Stimulated activated CD8-positive, alpha-beta memory T cell treated with anti-CD3 and anti-CD28 coated beads, Interleukin-2, amount 100 ng/mL, for 48 hours (primary cell): ENCODE measurements around the gene LGALS7.
"Not testable (repeated sequence)": the region's sequence is repeated elsewhere in the genome, so short reads cannot be mapped to it uniquely, and the experiment has no call there.

Experiments
- DNase-seq, 2 donors: peaks; one replicate each; pipeline ENCODE4 v3.0.0-alpha.2; 2020; ENCODE audit warnings: low read depth in 2 of 2

The LGALS7 gene

DNA sequence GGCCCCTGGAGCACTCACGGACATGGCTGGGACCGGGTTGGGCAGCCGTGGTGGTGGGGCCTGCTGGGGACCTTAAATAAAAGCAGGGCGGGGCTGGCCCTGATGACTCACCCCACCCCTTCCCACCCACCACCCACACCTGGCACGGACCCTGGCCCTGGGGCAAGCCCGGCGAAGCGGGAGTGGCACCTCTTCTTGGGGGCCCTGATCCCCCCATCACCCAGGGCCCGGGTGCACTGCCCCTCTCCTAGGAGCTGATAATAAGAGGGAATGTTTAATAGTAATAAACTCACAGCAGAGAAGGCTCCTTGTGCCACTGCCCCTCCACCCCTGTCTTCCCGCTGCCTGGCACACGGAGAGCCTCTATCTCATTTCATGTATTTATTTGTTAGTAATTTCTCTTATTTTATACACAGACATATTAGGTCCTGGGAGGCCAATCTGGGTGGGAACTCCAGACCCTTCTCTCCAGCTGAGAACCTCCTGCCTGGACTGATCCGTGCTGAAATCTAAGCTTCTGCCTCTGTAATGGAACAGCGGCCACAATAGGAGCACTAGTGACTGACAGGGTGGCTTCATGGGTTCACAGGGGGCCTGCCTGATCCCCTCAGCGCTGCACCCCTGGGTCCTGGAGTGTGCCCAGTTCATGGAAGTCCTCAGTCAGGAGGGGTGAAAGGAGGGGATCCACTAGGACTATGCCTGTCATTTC, at the start of gene LGALS7:
TSS of gene LGALS7 (minus strand) at position 49 of the 709 bp plus-strand sequence. CDS start at position 24, 25 bp downstream.
- no peak for DNase-seq

DNA sequence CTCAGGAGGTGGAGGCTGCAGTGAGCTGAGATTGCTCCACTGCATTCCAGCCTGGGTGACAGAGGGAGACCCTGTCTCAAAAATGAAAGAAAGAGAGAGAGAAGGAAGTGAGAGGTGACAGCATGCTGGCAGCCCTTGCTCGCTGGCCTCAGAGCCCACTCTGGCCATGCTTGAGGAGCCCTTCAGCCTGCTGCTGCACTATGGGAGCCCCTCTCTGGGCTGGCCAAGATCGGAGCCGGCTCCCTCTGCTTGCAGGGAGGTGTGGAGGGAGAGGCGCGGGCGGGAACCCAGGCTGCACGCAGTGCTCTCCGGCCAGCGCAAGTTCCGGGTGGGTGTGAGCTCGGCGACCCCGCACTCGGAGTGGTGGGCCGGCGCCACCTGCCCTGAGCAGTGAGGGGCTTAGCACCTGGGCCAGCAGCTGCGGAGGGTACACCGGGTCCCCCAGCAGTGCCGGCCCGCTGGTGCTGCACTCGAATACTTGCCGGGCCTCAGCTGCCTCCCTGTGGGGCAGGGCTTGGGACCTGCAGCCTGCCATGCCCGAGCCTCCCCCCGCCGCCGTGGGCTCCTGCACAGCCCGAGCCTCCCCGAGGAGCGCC, 48.0 kb upstream of the LGALS7 start:
- not testable (repeated sequence) for DNase-seq

DNA sequence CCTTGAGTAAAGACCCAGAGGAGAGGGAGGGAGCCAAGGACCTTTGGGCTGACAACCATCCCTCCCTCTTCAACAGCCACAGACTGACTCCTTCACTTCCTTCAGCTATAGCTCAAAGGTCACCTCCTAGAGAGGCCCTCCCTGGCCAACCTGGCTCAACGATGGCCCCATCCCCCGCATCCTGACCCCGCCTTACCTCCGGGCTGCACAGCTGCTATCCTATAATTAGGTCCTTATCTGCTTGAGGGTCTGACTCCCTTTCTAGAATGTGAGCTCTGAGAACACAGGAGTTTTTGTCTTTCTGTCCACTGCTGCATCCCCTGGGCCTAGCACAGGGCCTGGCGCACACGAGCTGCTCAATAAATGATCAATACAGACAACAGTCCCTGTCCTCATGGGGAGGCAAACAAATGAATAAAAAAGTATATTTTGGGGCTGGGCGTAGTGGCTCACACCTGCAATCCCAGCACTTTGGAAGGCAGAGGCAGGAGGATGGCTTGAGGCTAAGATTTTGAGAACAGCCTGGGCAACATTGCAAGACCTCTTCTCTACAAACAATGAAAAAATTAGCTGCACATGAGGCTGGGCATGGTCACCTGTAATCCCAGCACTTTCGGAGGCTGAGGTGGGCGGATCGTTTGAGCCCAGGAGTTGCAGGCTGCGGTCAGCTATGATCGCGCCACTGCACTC, 46.1 kb upstream of the LGALS7 start:
- DNase-seq, result no peak

DNA sequence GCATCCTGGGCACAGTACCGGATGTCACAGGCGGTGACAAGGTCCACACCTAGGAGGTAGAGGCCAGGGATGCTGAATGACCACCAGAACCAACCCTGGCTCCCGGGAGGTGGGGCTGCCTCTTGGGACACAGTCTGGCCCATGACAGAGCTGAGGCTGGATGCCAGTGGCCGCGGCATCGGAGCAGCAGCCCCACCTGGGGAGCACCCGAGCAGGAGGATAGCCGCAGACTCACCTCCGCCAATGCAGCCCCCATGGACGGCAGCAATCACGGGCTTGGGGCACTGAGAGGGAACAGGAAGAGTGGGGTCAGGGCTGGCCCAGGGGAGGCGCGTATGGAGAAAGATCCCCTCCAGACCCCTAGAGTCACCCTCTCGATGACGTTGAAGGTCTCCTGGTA, 43.8 kb upstream of the LGALS7 start:
- DNase-seq, result no peak

GRCh38 chr19:38816131-38816750, 42.9 kb upstream of the LGALS7 start:
- DNase-seq, result no peak

- DNase-seq, result no peak
Observed at GRCh38 chr19:38815059-38816001, 42.0 kb upstream of the LGALS7 start.

- DNase-seq, result not testable (repeated sequence)
Observed at GRCh38 chr19:38813932-38814331, 40.6 kb upstream of the LGALS7 start.

DNA sequence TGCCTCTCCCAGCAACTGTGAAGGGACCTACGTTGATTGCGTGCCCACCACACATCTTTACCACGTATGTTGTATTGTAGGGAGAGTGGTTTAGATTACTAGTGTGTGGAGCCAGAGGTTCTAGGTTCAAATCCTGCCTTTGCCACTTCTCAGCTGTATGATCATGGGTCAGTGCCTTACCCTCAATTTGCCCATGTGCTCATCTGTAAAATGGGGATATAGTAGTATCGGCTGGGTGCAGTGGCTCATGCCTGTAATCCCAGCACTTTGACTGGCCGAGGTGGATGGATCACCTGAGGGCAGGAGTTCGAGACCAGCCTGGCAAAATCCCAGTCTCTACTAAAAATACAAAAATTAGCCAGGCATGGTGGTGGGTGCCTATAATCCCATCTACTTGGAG, 40.0 kb upstream of the LGALS7 start:
- no peak for DNase-seq

- no peak for DNase-seq
Observed at GRCh38 chr19:38812841-38813320, 39.6 kb upstream of the LGALS7 start, which contains the start of gene LGALS4. TSS of gene LGALS4 (minus strand) at chr19:38812945. CDS start at chr19:38812886, 59 bp downstream.

- no peak for DNase-seq
Observed at GRCh38 chr19:38812009-38812840, 38.9 kb upstream of the LGALS7 start.

DNA sequence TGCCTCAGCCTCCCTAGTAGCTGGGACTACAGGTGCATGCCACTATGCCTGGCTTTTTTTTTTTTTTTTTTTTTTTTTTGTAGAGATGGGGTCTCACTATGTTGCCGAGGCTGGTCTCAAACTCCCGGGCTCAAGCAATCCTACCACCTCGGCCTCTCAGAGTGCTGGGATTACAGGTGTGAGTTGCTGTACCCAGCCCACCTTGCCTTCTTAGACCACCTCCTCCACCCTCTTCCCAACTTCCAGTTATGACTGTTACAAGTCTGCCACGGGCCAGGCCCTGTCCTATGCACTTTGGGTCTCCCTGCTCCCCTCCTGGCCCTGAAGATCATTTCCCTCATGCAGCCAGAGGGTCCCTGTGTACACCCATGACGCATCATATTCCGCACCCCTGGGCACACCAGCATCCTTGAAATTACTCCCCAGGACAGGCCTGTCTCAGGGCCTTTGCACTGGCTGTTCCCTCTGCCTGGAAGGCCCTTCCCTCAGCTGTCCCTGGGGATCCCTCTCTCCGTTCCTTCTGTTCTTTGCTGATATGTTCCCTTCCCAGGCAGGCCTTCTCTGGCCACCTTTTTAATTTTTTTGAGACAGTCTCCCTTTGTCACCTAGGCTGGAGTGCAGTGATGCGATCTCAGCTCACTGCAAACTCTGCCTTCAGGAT, 36.4 kb upstream of the LGALS7 start:
- DNase-seq, result no peak

- DNase-seq, result no peak
Observed at GRCh38 chr19:38808741-38809140, 35.4 kb upstream of the LGALS7 start.

GRCh38 chr19:38807374-38808098, 34.2 kb upstream of the LGALS7 start:
- DNase-seq, result not testable (repeated sequence)

GRCh38 chr19:38806371-38806770, 33.1 kb upstream of the LGALS7 start:
- DNase-seq, result no peak

- no peak for DNase-seq
Observed at GRCh38 chr19:38805180-38805579, 31.9 kb upstream of the LGALS7 start.

GRCh38 chr19:38803543-38803942, 30.2 kb upstream of the LGALS7 start:
- no peak for DNase-seq

DNA sequence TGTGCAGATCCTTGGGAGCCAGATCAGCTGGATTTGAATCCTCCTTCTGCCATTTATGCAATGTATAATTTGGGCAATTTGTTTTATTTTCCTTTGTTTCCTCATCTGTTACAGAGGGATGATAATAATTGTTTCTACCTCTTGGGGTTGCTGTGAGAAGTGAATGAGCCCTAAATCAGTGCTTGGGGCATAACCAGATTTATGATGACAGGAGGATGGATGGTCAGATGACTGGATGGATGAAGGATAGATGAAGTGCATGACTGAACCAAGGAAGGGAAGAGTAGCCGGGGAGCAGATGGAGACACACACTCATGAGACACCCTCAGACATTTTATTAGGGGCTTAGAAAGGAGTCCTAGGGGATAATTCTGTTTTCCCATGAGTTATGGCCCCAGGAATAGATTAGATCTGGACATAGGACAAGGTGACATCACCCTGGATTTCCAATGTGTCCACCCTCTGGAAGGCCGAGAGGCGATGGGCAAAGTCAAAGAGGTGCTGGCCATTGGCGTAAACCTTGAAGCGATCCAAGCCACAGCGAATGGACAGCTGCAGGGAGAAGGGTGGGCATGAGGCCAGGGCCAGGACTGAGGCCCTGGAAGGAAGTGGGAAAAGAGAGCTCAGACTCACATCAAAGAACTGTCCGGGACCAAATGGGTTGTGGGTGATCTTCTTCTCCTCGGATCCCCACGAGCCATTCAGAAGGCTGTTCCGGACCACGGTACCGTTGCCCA, 28.2 kb upstream of the LGALS7 start:
- DNase-seq, result no peak
